Esophagus muscularis mucosa (tissue), 4 donors: ENCODE measurements around the gene RELCH.

Experiments
- EP300 ChIP-seq: sonication (generic); formaldehyde crosslinking; IDR thresholded peaks from one replicate; pipeline ENCODE4 v1.6.1; 2017; ENCODE audit warnings: antibody characterized with exemption
- POLR2A ChIP-seq: fragments of 450-650 bp; IDR thresholded peaks from one replicate; pipeline ENCODE4 v1.6.1; 2017; ENCODE audit warnings: antibody characterized with exemption, moderate library complexity, mild to moderate bottlenecking, low read depth
- TF ChIP-seq, protein P1 (sequence below), 3 experiments: fragments of 200-600 bp in 2 of 3; fragments of 450-650 bp in 1 of 3; sonication (generic) in 2 of 3; IDR thresholded peaks; one replicate each; pipeline ENCODE4 v1.5.1; 2017 to 2019; ENCODE audit warnings: antibody characterized with exemption in 3 of 3, mild to moderate bottlenecking in 2 of 3, moderate library complexity in 1 of 3

- TF ChIP-seq, protein P1, sequence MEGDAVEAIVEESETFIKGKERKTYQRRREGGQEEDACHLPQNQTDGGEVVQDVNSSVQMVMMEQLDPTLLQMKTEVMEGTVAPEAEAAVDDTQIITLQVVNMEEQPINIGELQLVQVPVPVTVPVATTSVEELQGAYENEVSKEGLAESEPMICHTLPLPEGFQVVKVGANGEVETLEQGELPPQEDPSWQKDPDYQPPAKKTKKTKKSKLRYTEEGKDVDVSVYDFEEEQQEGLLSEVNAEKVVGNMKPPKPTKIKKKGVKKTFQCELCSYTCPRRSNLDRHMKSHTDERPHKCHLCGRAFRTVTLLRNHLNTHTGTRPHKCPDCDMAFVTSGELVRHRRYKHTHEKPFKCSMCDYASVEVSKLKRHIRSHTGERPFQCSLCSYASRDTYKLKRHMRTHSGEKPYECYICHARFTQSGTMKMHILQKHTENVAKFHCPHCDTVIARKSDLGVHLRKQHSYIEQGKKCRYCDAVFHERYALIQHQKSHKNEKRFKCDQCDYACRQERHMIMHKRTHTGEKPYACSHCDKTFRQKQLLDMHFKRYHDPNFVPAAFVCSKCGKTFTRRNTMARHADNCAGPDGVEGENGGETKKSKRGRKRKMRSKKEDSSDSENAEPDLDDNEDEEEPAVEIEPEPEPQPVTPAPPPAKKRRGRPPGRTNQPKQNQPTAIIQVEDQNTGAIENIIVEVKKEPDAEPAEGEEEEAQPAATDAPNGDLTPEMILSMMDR (IDR thresholded peaks at IDR 0.05), result no peak
- TF ChIP-seq EP300 (no peak), POLR2A (no peak)
Observed at GRCh38 chr18:62285281-62285680, 98.2 kb downstream of the RELCH start.
